Neuron (in vitro differentiated cells): ENCODE results near the gene POMP.
"Not testable (repeated sequence)": the region's sequence is repeated elsewhere in the genome, so short reads cannot be mapped to it uniquely, and the experiment has no call there.

ENCODE experiments used
- H2AFZ ChIP-seq: one replicate; pipeline ENCODE4 v1.6.1; 2013; ENCODE audit warnings: low read depth, mild to moderate bottlenecking, inconsistent platforms, low read length, moderate library complexity
- H3K27me3 ChIP-seq: one replicate; pipeline ENCODE4 v1.6.1; 2013; ENCODE audit warnings: low read length; ENCODE audit not compliant: insufficient read depth
- H3K36me3 ChIP-seq: one replicate; pipeline ENCODE4 v1.6.1; 2013; ENCODE audit warnings: low read length; ENCODE audit not compliant: insufficient read depth
- H3K4me1 ChIP-seq: one replicate; pipeline ENCODE4 v1.6.1; 2013; ENCODE audit warnings: low read length; ENCODE audit not compliant: insufficient read depth
- H3K4me3 ChIP-seq: 2 replicates; pipeline ENCODE4 v1.5.1; 2013; ENCODE audit warnings: mild to moderate bottlenecking, low read length, moderate library complexity
- H3K9me3 ChIP-seq: one replicate; pipeline ENCODE4 v1.6.1; 2013; ENCODE audit warnings: low read length

Gene POMP

DNA sequence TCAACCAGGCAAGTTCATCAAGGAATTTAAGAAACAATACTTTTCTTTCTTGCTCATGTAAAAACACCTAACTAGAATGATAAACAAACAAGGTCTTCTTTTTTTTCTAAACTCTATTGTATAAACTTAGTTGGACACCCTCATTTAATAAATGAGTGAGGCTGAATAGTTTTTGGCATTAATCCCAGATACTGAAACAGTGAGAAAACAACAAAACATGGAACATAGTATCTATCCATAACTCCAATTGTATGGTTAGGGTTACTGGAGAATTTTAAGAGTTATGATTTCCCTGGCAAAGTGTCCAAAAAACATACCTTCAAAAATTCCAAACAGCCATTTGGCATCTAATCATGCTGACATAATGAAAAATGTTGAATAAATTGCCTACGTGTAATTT, 5.8 kb upstream of the POMP start:
- Histone ChIP-seq H3K36me3 (peaks cover 2% of the 10 kb centered on the region), H3K4me3 (no peak overlapping the region)

GRCh38 chr13:28654276-28654675, 4.7 kb upstream of the POMP start:
- H3K36me3 ChIP-seq, result peaks cover 2% of the 10 kb centered on the region
- no peaks in the 10 kb centered on the region for H3K9me3 ChIP-seq

More for the DNA sequence above, 5.8 kb upstream of the POMP start:
- H2AFZ ChIP-seq, result no peak overlapping the region
- no peaks in the 10 kb centered on the region for H3K27me3 ChIP-seq
- no peaks in the 10 kb centered on the region for H3K9me3 ChIP-seq
- peaks cover 13% of the 10 kb centered on the region for H3K4me1 ChIP-seq

DNA sequence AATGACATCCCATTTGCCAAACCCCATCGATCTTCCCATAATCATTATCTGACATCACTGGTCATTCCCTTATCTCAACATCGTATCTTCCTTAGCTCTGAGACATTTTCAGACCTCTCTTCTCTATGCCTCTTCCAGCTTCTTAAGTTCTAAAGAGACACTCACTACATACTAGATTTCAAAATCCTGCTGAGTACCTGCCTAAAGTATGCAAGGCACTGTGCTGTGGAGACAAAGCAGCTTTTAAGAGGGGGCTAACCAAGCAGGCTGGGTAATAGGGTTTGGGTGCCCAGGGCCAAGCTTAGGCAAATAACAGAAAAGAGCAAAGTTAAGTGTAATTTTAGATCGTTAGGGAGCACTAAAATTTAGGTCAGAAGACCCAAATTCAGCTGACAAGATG, 3.4 kb upstream of the POMP start:
- Histone ChIP-seq H3K36me3 (peaks cover 4% of the 10 kb centered on the region), H2AFZ (no peak overlapping the region), H3K4me3 (no peak overlapping the region), H3K27me3 (no peaks in the 10 kb centered on the region), H3K4me1 (peaks cover 23% of the 10 kb centered on the region), H3K9me3 (no peaks in the 10 kb centered on the region)

More at GRCh38 chr13:28654276-28654675, 4.7 kb upstream of the POMP start:
- Histone ChIP-seq H3K4me1 (peaks cover 13% of the 10 kb centered on the region), H2AFZ (no peak overlapping the region), H3K27me3 (no peaks in the 10 kb centered on the region), H3K4me3 (no peak overlapping the region)

DNA sequence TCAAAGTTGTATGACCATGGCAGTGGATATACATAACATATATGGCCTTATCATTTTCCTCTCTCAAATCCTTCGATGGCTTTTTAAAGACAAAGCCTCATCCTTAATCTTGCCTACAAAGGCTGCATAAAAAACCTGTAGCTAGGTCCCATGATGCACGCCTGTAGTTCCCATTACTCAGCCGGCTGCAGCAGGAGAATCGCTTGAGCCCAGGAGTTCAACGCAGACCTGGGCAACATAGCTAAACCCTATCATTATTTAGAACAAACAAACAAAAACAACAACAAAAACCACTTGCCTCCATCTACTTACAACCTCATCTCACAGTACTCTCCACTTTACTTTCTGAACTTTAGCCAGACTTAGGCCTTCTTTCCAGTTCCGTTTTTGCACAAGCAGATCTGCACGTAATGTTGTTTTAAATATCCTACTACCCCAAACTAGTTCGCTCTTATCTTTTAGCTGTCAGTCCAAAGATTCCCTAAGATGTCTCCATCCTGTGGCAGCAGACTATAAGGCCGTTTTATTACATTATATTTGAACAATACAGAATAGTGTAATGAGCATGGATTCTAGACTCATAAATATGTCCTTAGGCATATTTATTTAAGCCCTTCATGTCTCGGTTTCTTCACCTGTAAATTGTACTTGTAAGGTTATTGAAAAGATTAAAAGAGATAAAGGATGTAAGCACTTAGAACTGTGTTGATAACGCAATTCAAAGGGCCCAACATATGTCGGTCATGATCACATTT, 969 bp upstream of the POMP start:
- H3K4me1 ChIP-seq, result peaks cover 25% of the 10 kb centered on the region
- H3K9me3 ChIP-seq, result no peaks in the 10 kb centered on the region
- peak overlapping the region; percentile 81 for H3K4me3 ChIP-seq

GRCh38 chr13:28658539-28658795, 463 bp upstream of the POMP start:
- Histone ChIP-seq H3K4me1 (peaks cover 25% of the 10 kb centered on the region), H2AFZ (peak overlapping the region; percentile 69), H3K9me3 (no peaks in the 10 kb centered on the region), H3K4me3 (peak overlapping the region; percentile 81), H3K27me3 (no peaks in the 10 kb centered on the region), H3K36me3 (peaks cover 21% of the 10 kb centered on the region)

More for the DNA sequence above, 969 bp upstream of the POMP start:
- Histone ChIP-seq H3K36me3 (peaks cover 16% of the 10 kb centered on the region), H3K27me3 (no peaks in the 10 kb centered on the region), H2AFZ (no peak overlapping the region)

DNA sequence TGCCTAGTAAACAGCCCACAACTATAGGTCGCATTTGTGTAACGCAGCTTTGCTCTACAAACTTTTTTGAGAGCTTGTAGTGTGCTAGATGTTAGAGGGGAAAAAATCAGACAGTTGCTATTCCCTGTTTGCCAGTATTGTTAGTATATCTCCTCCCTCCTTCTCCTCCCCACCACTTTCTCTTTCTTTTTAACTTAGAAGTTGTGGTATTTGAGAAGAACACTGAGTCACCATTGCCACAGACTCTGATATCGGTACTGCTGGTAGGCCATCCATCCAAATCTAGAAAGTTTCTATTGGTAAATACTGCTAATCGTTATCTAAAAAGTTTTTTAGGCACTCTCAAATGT, 666 bp downstream of the POMP start:
- H2AFZ ChIP-seq, result peak overlapping the region; percentile 69
- peak overlapping the region; percentile 81 for H3K4me3 ChIP-seq
- no peaks in the 10 kb centered on the region for H3K9me3 ChIP-seq
- H3K27me3 ChIP-seq, result no peaks in the 10 kb centered on the region
- H3K36me3 ChIP-seq, result peaks cover 29% of the 10 kb centered on the region
- peaks cover 25% of the 10 kb centered on the region for H3K4me1 ChIP-seq

DNA sequence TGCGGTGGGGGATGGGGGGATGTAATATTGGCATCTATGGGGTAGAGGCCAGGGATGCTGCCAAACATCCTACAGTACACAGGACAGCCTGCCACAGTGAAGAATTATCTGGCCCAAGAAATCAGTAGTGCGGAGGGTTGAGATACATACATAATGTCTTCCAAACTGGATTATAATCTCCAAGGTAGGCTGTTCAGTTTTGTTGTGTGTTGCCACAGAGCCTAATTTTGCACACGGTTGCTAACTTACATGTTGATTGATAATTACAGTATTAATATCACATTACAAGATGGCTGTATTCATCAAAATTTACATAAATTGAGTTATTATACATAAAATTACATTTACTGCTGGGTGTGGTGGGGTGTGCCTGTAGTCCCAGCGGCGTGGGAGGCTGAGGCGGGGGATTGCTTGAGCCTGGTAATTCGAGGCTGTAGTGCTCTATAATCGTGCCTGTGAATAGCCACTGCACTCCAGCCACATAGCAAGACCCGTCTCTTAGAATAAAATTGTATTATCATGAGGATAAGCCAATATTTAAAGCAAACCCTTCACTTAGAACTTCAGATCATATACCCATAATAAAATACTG, 8.1 kb downstream of the POMP start:
- Histone ChIP-seq H3K4me1 (no peaks in the 10 kb centered on the region), H3K9me3 (no peaks in the 10 kb centered on the region), H2AFZ (no peak overlapping the region), H3K4me3 (no peak overlapping the region), H3K36me3 (peaks cover 89% of the 10 kb centered on the region), H3K27me3 (no peaks in the 10 kb centered on the region)

DNA sequence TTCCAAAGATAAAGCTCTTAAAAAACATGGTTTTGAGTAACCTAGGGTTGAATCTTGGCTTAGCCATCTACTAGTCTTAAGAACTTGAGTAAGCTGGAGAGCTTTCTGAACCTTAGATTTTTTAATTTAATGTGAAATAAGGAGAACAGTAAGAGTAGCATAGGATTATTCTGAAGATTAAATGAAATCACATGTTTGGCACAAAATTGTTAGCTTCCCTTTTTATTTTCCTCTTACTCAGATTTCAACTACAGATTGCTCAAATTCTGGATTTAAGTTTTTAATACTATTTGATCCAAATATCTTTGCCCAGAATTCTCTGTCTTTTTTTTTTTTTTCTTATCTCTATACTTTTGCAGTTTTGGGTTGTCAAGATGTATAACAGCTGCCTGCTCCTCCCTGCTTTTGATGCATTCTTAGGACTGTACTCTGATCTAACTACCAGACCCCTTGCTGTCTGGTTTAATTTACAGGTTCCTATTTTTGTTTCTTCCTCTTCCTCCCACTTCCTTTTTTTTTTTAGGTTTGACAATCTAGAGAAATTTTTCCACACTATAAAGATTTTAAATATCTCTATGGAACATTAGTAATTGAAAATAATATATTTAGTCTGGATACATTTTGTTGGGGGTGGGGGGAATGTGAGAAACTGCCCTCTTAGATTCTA, 12.3 kb downstream of the POMP start:
- Histone ChIP-seq H3K27me3 (no peaks in the 10 kb centered on the region), H2AFZ (no peak overlapping the region), H3K4me1 (no peaks in the 10 kb centered on the region), H3K4me3 (no peak overlapping the region), H3K9me3 (no peaks in the 10 kb centered on the region), H3K36me3 (peaks cover 85% of the 10 kb centered on the region)

DNA sequence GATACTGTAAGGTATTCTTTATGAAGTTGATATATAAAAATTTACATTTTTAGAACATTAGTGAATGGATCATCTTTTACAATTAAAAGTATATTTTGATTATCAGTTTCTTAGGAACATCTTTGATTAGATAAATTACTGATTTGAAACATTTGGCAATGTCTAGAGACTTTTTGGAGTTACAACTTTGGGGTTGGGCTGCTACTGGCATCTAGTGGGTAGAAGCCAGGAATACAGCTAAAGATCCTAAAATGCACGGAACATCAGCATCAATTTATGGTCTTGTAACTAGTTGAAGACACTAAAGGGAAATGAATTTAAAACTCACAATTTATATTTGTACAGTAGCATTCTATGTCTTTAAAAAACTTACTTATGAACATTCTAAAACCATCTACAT, 19.9 kb downstream of the POMP start:
- no peaks in the 10 kb centered on the region for H3K27me3 ChIP-seq
- peaks cover 51% of the 10 kb centered on the region for H3K36me3 ChIP-seq
- H3K9me3 ChIP-seq, result no peaks in the 10 kb centered on the region
- H3K4me3 ChIP-seq, result no peak overlapping the region
- no peak overlapping the region for H2AFZ ChIP-seq
- H3K4me1 ChIP-seq, result no peaks in the 10 kb centered on the region

GRCh38 chr13:28679628-28680027, 20.7 kb downstream of the POMP start:
- Histone ChIP-seq H3K36me3 (peaks cover 42% of the 10 kb centered on the region), H3K4me3 (no peak overlapping the region), H3K27me3 (no peaks in the 10 kb centered on the region), H3K4me1 (no peaks in the 10 kb centered on the region), H2AFZ (no peak overlapping the region), H3K9me3 (no peaks in the 10 kb centered on the region)

DNA sequence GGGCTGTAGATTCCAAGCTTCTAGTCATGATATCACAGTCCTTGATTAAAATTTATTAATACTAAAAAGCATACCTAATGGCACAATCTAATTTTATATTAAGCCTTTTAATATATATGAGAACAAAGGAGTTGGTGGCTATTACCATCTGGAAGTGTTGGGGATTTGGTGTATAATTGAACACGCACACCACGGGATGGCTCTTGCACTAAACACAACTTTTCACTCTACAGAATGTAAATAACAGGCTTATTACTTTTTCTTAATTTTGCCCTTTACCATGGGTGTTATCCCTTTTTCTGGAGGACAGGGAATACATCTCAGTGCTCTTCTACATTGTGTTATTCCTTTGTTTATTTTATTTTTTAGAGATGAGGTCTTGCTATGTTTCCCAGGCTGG, 21.6 kb downstream of the POMP start:
- no peaks in the 10 kb centered on the region for H3K9me3 ChIP-seq
- H2AFZ ChIP-seq, result no peak overlapping the region
- H3K27me3 ChIP-seq, result no peaks in the 10 kb centered on the region
- H3K36me3 ChIP-seq, result peaks cover 35% of the 10 kb centered on the region
- H3K4me1 ChIP-seq, result no peaks in the 10 kb centered on the region
- H3K4me3 ChIP-seq, result no peak overlapping the region

DNA sequence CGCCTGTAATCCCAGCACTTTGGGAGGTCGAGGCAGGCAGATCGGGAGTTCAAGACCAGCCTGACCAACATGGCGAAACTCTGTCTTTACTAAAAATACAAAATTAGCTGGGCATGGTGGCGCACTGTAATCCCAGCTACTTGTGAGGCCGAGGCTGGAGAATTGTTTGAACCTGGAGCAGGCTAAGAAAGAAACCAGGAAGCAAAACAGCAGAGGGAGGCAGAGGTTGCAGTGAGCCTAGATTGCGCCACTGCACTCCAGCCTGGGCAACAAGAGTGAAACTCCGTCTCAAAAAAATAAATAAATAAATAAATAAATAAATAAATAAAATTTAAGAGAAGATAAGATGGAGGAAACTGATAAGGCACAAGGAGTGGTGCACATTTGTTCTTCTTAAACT, 24.2 kb downstream of the POMP start:
- not testable (repeated sequence) for H3K9me3 ChIP-seq, H2AFZ ChIP-seq, H3K4me1 ChIP-seq, H3K4me3 ChIP-seq, H3K27me3 ChIP-seq
- H3K36me3 ChIP-seq, result peaks cover 10% of the 10 kb centered on the region

- H3K9me3 ChIP-seq, result no peaks in the 10 kb centered on the region
- no peak overlapping the region for H3K4me3 ChIP-seq
- peaks cover 4% of the 10 kb centered on the region for H3K36me3 ChIP-seq
- H3K27me3 ChIP-seq, result no peaks in the 10 kb centered on the region
- no peak overlapping the region for H2AFZ ChIP-seq
- H3K4me1 ChIP-seq, result no peaks in the 10 kb centered on the region
These were observed 25.3 kb downstream of the POMP start for GRCh38 chr13:28684257-28684656.
